ENCODE results near the gene DIAPH3.

DNA sequence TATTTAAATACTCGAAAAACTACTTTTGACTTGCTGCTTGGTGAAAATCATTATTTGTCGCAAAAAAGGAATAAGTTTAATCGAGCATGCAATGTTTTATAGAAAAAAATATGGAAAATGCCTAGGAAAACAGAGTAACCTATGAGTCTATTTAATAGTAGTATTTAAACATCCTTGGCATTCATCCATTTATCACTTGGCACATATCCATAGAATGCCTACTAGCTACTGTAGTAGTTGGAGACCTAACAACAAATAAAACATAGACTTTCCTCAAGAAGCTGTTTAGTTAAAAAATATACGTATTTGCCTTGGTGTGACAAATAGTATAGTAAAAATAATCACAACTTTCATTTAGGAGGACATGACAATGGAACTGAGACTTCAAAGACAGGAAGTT is 302.1 kb downstream of the DIAPH3 start:
- TF ChIP-seq POLR2A (IDR thresholded peaks at IDR 0.05; ENCODE audit: control extremely low read depth in 1 of 2, low read depth in 2 of 2, low read length in 2 of 2) (no peak), ZNF274 (IDR thresholded peaks at IDR 0.05; ENCODE audit: borderline replicate concordance, extremely low read depth, low read length) (no peak), SIN3A (conservative IDR thresholded peaks at IDR 0.05 in 1 of 2, IDR thresholded peaks at IDR 0.05 in 1 of 2; ENCODE audit: low read depth in 1 of 2, low read length in 2 of 2) (no peak), MAFK (IDR thresholded peaks at IDR 0.05; ENCODE audit: low read depth, low read length) (no peak), TAF7 (optimal IDR thresholded peaks at IDR 0.05; ENCODE audit: borderline replicate concordance, low read depth, low read length) (no peak), EZH2 (IDR thresholded peaks at IDR 0.05; ENCODE audit: low read depth, low read length, severe bottlenecking) (no peak), RXRA (IDR thresholded peaks at IDR 0.05; ENCODE audit: insufficient read depth, low read depth, low read length) (no peak), JUND (IDR thresholded peaks at IDR 0.05; ENCODE audit: low read length) (no peak)
- TF ChIP-seq, protein P1, sequence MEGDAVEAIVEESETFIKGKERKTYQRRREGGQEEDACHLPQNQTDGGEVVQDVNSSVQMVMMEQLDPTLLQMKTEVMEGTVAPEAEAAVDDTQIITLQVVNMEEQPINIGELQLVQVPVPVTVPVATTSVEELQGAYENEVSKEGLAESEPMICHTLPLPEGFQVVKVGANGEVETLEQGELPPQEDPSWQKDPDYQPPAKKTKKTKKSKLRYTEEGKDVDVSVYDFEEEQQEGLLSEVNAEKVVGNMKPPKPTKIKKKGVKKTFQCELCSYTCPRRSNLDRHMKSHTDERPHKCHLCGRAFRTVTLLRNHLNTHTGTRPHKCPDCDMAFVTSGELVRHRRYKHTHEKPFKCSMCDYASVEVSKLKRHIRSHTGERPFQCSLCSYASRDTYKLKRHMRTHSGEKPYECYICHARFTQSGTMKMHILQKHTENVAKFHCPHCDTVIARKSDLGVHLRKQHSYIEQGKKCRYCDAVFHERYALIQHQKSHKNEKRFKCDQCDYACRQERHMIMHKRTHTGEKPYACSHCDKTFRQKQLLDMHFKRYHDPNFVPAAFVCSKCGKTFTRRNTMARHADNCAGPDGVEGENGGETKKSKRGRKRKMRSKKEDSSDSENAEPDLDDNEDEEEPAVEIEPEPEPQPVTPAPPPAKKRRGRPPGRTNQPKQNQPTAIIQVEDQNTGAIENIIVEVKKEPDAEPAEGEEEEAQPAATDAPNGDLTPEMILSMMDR (IDR thresholded peaks at IDR 0.05; ENCODE audit: control extremely low read depth in 1 of 3, insufficient read depth in 1 of 3, low read depth in 1 of 3, low read length in 3 of 3) = no peak
- TF ChIP-seq, protein P2, sequence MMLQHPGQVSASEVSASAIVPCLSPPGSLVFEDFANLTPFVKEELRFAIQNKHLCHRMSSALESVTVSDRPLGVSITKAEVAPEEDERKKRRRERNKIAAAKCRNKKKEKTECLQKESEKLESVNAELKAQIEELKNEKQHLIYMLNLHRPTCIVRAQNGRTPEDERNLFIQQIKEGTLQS (IDR thresholded peaks at IDR 0.05; ENCODE audit: insufficient read depth, low read depth, low read length) = no peak
- TF ChIP-seq, protein P3, sequence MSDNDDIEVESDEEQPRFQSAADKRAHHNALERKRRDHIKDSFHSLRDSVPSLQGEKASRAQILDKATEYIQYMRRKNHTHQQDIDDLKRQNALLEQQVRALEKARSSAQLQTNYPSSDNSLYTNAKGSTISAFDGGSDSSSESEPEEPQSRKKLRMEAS (IDR thresholded peaks at IDR 0.05) = no peak

All from H1 (cell line).